ENCODE results near the gene ANKIB1. TPM values are rescaled to one million over a fixed set of nuclear protein-coding genes. Genes with fewer than 3 reads are reported as not detected.
"Not testable (repeated sequence)": the region's sequence is repeated elsewhere in the genome, so short reads cannot be mapped to it uniquely, and the experiment has no call there.

The ANKIB1 gene
- polyA plus RNA-seq, 1 donor (not counting 4 experiments of a cell fraction or from before 2014, with no cell fraction given) = 37.0 TPM

GRCh38 chr7:92404170-92404614 lies 158.4 kb downstream of the ANKIB1 start:
- H3K27me3 ChIP-seq (ENCODE audit: control insufficient read depth, extremely low read depth, insufficient read depth, low read length) = no peaks in the 10 kb centered on the region
- peaks cover 20% of the 10 kb centered on the region for H3K4me1 ChIP-seq (ENCODE audit: control insufficient read depth, extremely low read depth, insufficient read depth, low read length)
- H3K9me1 ChIP-seq (ENCODE audit: control insufficient read depth, extremely low read depth, insufficient read depth, low read length) = no peaks in the 10 kb centered on the region
- H4K20me1 ChIP-seq (ENCODE audit: control insufficient read depth, extremely low read depth, insufficient read depth, low read length) = no peaks in the 10 kb centered on the region
- no peak overlapping the region for H3K4me2 ChIP-seq (ENCODE audit: control insufficient read depth, extremely low read depth, insufficient read depth, low read depth, low read length)
- H2AFZ ChIP-seq (ENCODE audit: control insufficient read depth, low read length) = no peak overlapping the region
- H3K9me3 ChIP-seq (ENCODE audit: control insufficient read depth, low read depth, low read length) = no peaks in the 10 kb centered on the region
- no peak for FAIRE-seq
- dilution Hi-C loops (cut with MboI; ENCODE audit: extremely low pct_ligation_motif_present, low sequenced_read_pairs) = no loop called here
- no peak overlapping the region for H3K27ac ChIP-seq (ENCODE audit: control insufficient read depth, insufficient read depth, low read length)
- H3K36me3 ChIP-seq (ENCODE audit: control insufficient read depth in 2 of 2, extremely low read depth in 1 of 2, insufficient read depth in 2 of 2, low read length in 2 of 2) = no peaks in the 10 kb centered on the region
- no peak for DNase-seq (ENCODE audit: low read depth, low spot score)
- no peaks in the 10 kb centered on the region for H3K79me2 ChIP-seq (ENCODE audit: control insufficient read depth, insufficient read depth, low read length)
- TF ChIP-seq CTCF (optimal IDR thresholded peaks at IDR 0.05 in 1 of 3, IDR thresholded peaks at IDR 0.05 in 1 of 3, conservative IDR thresholded peaks at IDR 0.05 in 1 of 3; ENCODE audit: extremely low read depth in 1 of 3, insufficient read depth in 2 of 3, low read length in 3 of 3) (no peak), EZH2 (IDR thresholded peaks at IDR 0.05; ENCODE audit: low read length) (no peak)
- H3K9ac ChIP-seq (ENCODE audit: control insufficient read depth, extremely low read depth, insufficient read depth, low read length) = no peak overlapping the region
- H3K4me3 ChIP-seq (ENCODE audit: control insufficient read depth in 2 of 3, extremely low read depth in 1 of 3, insufficient read depth in 2 of 3, low read depth in 1 of 3, low read length in 3 of 3) = no peak overlapping the region

- H3K9ac ChIP-seq (ENCODE audit: control insufficient read depth, extremely low read depth, insufficient read depth, low read length) = no peak overlapping the region
- no peak overlapping the region for H2AFZ ChIP-seq (ENCODE audit: control insufficient read depth, low read length)
- no peaks in the 10 kb centered on the region for H4K20me1 ChIP-seq (ENCODE audit: control insufficient read depth, extremely low read depth, insufficient read depth, low read length)
- no peaks in the 10 kb centered on the region for H3K36me3 ChIP-seq (ENCODE audit: control insufficient read depth in 2 of 2, extremely low read depth in 1 of 2, insufficient read depth in 2 of 2, low read length in 2 of 2)
- H3K9me3 ChIP-seq (ENCODE audit: control insufficient read depth, low read depth, low read length) = no peaks in the 10 kb centered on the region
- DNase-seq (ENCODE audit: low read depth, low spot score) = no peak
- no peak overlapping the region for H3K4me3 ChIP-seq (ENCODE audit: control insufficient read depth in 2 of 3, extremely low read depth in 1 of 3, insufficient read depth in 2 of 3, low read depth in 1 of 3, low read length in 3 of 3)
- no peak overlapping the region for H3K4me2 ChIP-seq (ENCODE audit: control insufficient read depth, extremely low read depth, insufficient read depth, low read depth, low read length)
- H3K27me3 ChIP-seq (ENCODE audit: control insufficient read depth, extremely low read depth, insufficient read depth, low read length) = peaks cover 10% of the 10 kb centered on the region
- H3K27ac ChIP-seq (ENCODE audit: control insufficient read depth, insufficient read depth, low read length) = no peak overlapping the region
- FAIRE-seq = no peak
- TF ChIP-seq EZH2 (IDR thresholded peaks at IDR 0.05; ENCODE audit: low read length) = no peak
- TF ChIP-seq CTCF (optimal IDR thresholded peaks at IDR 0.05 in 1 of 3, IDR thresholded peaks at IDR 0.05 in 1 of 3, conservative IDR thresholded peaks at IDR 0.05 in 1 of 3; ENCODE audit: extremely low read depth in 1 of 3, insufficient read depth in 2 of 3, low read length in 3 of 3) = no peak
- dilution Hi-C loops (cut with MboI; ENCODE audit: extremely low pct_ligation_motif_present, low sequenced_read_pairs) = no loop called here
- no peaks in the 10 kb centered on the region for H3K4me1 ChIP-seq (ENCODE audit: control insufficient read depth, extremely low read depth, insufficient read depth, low read length)
- no peaks in the 10 kb centered on the region for H3K79me2 ChIP-seq (ENCODE audit: control insufficient read depth, insufficient read depth, low read length)
- no peaks in the 10 kb centered on the region for H3K9me1 ChIP-seq (ENCODE audit: control insufficient read depth, extremely low read depth, insufficient read depth, low read length)
Measured at GRCh38 chr7:92409357-92409756, 163.6 kb downstream of the ANKIB1 start.

- H2AFZ ChIP-seq (ENCODE audit: control insufficient read depth, low read length); DNase-seq (ENCODE audit: low read depth, low spot score); H3K79me2 ChIP-seq (ENCODE audit: control insufficient read depth, insufficient read depth, low read length); H3K4me2 ChIP-seq (ENCODE audit: control insufficient read depth, extremely low read depth, insufficient read depth, low read depth, low read length); H3K36me3 ChIP-seq (ENCODE audit: control insufficient read depth in 2 of 2, extremely low read depth in 1 of 2, insufficient read depth in 2 of 2, low read length in 2 of 2); H3K27ac ChIP-seq (ENCODE audit: control insufficient read depth, insufficient read depth, low read length); H3K9me3 ChIP-seq (ENCODE audit: control insufficient read depth, low read depth, low read length); H3K9me1 ChIP-seq (ENCODE audit: control insufficient read depth, extremely low read depth, insufficient read depth, low read length); H3K4me3 ChIP-seq (ENCODE audit: control insufficient read depth in 2 of 3, extremely low read depth in 1 of 3, insufficient read depth in 2 of 3, low read depth in 1 of 3, low read length in 3 of 3); dilution Hi-C loops (cut with MboI; ENCODE audit: extremely low pct_ligation_motif_present, low sequenced_read_pairs); H3K9ac ChIP-seq (ENCODE audit: control insufficient read depth, extremely low read depth, insufficient read depth, low read length); H3K4me1 ChIP-seq (ENCODE audit: control insufficient read depth, extremely low read depth, insufficient read depth, low read length); FAIRE-seq; H4K20me1 ChIP-seq (ENCODE audit: control insufficient read depth, extremely low read depth, insufficient read depth, low read length): not testable (repeated sequence)
- H3K27me3 ChIP-seq (ENCODE audit: control insufficient read depth, extremely low read depth, insufficient read depth, low read length) = peaks cover 10% of the 10 kb centered on the region
Measured at GRCh38 chr7:92410162-92410561, 164.4 kb downstream of the ANKIB1 start.
